NCI-H69 (cell line): ENCODE results near the gene OR4E1.
"Not testable (repeated sequence)": the region's sequence is repeated elsewhere in the genome, so short reads cannot be mapped to it uniquely, and the experiment has no call there.

Experiments
- DNase-seq: peaks from one replicate; lab custom pipeline; 2025; lab: John Stamatoyannopoulos, UW

The OR4E1 gene

DNA sequence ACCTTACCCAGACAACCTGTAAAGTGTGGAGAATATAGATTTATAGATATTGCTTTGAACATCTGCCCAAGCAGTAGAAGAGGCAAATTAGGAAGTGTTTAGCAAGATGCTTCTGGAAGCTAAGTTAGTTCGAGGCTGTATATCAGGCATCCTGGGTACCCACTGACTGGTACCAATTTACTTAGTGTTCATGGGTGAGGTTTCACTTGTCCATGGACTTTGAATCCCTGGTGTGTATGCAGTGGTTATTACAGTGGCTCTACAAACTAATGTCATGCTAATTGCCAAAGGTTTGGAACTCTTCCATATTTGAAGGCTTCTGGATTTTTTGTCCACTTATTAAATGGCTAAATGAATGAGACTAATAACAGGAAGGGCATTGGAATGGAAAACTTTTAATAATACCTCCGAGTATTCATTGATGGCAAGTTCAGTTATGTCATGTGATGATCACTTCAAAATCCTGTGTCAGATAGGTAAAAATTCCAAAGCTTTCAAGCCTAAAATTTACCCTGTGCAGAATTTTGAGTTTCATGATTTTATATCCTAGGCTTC lies 20.2 kb downstream of the OR4E1 start, which contains the start of gene OR4E2:
Gene OR4E2, plus strand, starts transcription at position 505 of the 555 bp plus-strand sequence. CDS start 11,248 bp downstream, outside the sequence.
- no peak for DNase-seq

DNA sequence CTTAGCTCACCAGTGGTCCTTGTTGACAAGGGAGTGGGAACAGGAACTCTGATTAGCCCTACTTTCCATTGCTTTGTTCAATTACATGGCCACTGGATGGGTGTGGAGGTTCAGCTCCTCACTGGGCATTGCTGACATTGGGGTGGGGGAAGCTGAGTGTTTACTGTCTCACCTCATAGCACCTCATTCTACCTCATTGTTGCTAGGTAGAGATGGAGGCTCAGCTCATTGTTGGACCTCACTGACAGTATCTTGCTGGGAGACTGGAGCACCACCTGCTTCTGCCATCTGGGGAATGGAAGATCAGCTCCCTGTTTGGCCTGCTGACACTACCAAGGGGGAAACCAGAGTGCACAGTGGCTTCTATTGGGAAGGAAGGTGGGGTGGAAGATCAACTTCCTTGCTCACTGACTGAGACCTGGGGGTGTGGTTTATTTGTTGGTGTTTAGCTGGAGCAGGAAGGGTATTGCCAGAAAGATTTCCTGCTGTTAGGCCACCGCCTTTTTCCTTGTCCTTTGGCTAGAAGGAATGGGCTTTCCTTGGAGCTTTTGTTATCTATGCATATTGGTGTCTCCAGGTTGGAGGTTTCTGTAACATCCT lies 21.3 kb downstream of the OR4E1 start:
- DNase-seq = no peak

DNA sequence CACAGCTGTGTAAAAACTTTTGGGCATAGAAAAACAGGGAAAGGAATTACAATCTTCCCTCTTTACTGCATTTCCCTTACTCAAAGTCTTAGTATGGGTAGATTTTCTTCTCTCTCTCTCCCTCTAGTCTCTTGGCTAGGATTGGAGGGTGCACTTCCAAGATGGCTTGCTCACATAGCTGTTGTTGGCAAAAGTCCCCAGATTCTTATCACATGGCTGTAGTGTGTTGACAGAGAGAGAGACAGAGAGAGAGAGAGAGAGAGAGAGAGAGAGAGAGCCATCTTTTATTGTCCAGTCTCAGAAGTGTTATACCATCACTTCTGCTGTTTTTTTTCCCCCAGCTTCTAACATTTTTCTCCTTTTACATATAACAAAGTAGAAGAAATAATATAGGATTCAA lies 26.2 kb downstream of the OR4E1 start:
- no peak for DNase-seq

DNA sequence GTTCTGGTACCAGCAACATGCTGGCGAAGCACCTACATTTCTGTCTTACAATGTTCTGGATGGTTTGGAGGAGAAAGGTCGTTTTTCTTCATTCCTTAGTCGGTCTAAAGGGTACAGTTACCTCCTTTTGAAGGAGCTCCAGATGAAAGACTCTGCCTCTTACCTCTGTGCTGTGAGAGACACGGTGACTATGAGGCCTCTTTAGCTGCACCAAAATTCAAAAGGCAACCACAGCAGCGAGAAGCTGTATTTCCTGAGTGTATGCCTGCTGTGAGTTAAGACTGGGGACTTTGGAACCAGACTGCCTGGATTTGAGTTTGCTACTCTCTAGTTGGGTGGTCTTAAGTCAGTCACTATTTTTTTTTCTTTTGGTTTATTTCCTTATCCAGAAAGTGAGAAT lies 30.2 kb downstream of the OR4E1 start:
- DNase-seq = no peak

DNA sequence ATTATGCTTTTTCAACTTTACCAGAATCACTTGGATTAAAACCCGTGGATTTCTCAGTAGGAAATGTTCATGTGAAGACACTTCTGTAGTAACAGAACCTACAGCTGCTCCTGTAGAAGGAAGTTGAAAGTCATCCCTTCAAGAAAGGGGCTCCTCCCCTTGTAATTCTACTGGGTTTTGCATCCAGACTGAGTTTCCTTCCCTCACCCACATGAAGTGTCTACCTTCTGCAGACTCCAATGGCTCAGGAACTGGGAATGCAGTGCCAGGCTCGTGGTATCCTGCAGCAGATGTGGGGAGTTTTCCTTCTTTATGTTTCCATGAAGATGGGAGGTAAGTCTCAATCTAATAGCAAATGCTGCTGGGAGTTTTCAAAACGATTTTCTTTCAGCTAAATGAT lies 30.9 kb downstream of the OR4E1 start:
- DNase-seq = no peak

DNA sequence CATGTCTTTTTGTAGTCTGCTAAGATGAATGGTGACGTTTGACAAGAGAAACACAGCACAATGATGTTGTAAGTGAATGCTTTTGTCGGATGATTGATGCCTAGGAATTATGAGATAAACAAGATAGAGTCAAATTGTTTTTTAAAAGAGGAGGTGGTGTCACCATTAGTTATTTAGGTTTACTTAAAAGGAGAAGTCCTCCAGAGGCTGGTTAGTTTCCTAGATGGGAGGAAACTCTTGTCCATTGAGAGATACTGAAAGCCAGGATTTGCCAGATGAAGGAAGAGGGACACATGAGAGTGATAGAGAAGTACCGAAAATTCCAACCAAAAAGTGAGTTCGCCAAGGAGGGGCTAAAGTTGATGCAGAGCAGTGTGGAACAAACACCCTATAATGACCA lies 38.8 kb downstream of the OR4E1 start, which contains the start of gene OR10G2:
Gene OR10G2, minus strand, starts transcription at position 101 of the 400 bp plus-strand sequence. Its CDS starts 98 bp downstream, at position 3.
- no peak for DNase-seq

DNA sequence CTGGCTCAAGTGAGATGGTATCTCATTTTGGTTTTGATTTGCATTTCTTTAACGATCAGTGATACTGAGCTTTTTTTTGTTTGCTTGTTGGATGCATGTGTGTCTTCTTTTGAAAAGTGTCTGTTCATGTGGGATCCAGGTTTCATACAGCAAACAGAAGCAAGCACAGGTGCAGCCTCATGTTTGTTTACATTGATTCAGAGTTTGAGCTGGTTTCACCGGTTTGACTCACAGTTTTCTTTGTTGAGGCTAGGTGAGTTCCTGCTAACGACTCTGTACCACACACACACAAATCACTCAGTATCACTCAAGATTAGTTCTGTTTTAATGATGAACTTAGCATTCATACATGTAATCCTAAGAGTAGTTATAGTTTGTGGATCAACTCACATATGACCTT lies 42.5 kb downstream of the OR4E1 start:
- DNase-seq = no peak

DNA sequence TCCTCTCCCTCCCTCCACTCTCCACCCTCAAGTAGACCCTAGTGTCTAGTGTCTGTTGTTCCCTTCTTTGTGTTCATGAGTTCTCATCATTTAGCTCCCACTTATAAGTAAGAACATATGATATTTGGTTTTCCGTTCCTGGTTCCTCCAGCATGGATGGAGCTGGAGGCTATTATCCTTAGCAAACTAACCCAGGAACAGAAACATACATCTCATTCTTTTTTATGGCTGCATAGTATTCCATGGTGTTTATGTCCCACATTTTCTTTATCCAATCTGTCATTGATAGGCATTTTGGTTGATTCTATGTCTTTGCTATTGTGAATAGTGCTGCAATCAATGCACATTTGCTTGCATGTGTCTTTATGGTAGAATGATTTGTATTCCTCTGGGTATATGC lies 43.1 kb downstream of the OR4E1 start:
- not testable (repeated sequence) for DNase-seq

DNA sequence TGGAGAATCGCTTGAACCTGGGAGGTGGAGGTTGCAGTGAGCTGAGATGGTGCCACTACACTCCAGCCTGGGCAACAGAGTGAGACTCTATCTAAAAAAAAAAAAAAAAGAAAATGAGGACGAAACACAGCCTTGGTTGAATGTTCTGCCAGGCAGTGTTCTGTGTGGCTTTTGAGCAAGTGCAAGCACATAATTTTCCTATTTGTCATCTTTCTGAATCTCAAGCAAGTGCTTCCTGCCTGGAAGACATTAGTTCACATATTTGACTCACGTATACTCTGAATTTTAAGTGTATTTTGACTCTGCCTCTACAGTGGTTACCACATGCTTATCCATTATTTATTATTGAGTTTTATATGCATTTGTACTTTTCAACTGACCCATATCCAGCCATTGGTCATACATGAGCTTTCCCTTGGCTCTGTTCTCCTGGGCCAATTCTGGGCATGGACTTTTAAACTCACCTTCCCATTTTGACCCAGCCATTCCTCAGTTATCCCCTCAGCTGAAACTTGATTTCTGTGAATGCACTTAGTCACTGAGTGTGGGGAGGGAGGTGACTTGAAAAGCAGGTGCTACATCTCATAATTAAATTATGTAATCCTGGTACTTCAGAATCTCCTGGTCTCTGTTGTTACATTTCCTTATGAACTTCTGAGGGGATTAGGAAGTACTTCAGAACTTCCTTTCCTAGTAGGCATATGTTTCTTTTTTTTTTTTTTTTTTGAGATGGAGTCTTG lies 47.0 kb downstream of the OR4E1 start:
- DNase-seq = no peak
